ENCODE data around the gene SELENOH. TPM values are rescaled to one million over a fixed set of nuclear protein-coding genes. Genes with fewer than 3 reads are reported as not detected.
"Not testable (repeated sequence)": the region's sequence is repeated elsewhere in the genome, so short reads cannot be mapped to it uniquely, and the experiment has no call there.

SELENOH gene
- total RNA-seq, 2 experiments from 2014 or later, result 114 to 145 TPM

GRCh38 chr11:57716726-57717125 lies 24.6 kb upstream of the SELENOH start:
- ATAC-seq; H3K9me3 Mint-ChIP-seq (ENCODE audit: low read depth); DNase-seq; H3K4me3 Mint-ChIP-seq; H3K27ac Mint-ChIP-seq; CTCF ChIA-PET; H3K27me3 Mint-ChIP-seq: not testable (repeated sequence)
- peaks cover 16% of the 10 kb centered on the region for H3K36me3 Mint-ChIP-seq
- peaks cover 26% of the 10 kb centered on the region for H3K4me1 Mint-ChIP-seq

DNA sequence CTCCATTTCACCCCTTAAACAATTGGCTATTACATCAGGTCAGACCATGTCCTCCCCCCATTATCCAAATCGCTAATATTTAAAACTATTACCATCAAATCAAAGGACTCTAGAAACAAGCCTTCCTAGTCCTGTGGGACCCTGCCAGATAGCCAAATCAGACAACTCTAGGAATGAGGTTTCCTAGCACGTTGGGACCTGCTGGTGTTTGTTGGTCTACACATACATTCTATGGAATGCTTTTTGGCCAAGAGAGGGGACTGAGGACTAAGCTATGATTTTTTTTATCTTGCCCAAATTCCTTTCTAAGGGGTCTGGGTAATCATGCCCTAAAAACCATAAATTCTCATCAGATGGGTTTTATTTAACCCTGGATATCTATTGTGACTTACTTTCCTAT lies 14.1 kb upstream of the SELENOH start:
- DNase-seq, result no peak
- no peak overlapping the region for H3K27ac Mint-ChIP-seq
- no peak for ATAC-seq
- CTCF ChIA-PET, result interaction anchor here (1.4 to 3.0 kb wide), 2 partner anchors 74 to 83 kb away, joined by 3 to 7 read pairs; no protein-coding TSS in a partner anchor
- H3K36me3 Mint-ChIP-seq, result peaks cover 2% of the 10 kb centered on the region
- H3K27me3 Mint-ChIP-seq, result no peaks in the 10 kb centered on the region
- H3K4me3 Mint-ChIP-seq, result no peak overlapping the region
- H3K9me3 Mint-ChIP-seq (ENCODE audit: low read depth), result no peaks in the 10 kb centered on the region
- peaks cover 15% of the 10 kb centered on the region for H3K4me1 Mint-ChIP-seq

- DNase-seq (no peak), ATAC-seq (no peak)
- CTCF ChIA-PET, result interaction anchor here (0.6 to 3.0 kb wide), 4 partner anchors 15 to 72 kb away, joined by 3 to 7 read pairs (median 4); no protein-coding TSS in a partner anchor
- Mint-ChIP-seq H3K36me3 (peaks cover 2% of the 10 kb centered on the region), H3K27ac (no peak overlapping the region), H3K4me3 (no peak overlapping the region), H3K4me1 (peaks cover 15% of the 10 kb centered on the region), H3K9me3 (ENCODE audit: low read depth) (no peaks in the 10 kb centered on the region), H3K27me3 (no peaks in the 10 kb centered on the region)
Measured at GRCh38 chr11:57728829-57729228, 12.5 kb upstream of the SELENOH start.

DNA sequence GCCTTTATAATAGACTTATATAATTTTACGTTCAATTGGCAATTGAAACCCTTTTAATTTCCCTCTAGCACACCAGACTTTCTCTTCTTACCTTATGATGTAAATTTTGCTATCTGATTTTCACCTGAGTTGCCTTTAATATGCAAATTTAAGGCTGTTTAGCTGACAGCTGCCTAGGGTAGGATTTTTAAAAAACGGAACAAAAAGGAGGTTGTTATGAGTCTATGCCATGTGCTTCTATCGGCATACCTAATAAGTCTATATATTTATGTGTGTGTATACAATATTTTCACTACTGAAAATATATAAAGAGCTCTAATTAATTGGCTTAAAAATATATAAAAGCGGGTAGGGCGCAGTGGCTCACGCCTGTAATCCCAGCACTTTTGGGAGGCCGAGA lies 11.8 kb upstream of the SELENOH start:
- no peak overlapping the region for H3K4me3 Mint-ChIP-seq
- CTCF ChIA-PET, result interaction anchor here (3.0 kb wide), 1 partner anchor 71 kb away, joined by 7 read pairs; no protein-coding TSS in a partner anchor
- H3K27ac Mint-ChIP-seq, result no peak overlapping the region
- H3K27me3 Mint-ChIP-seq, result no peaks in the 10 kb centered on the region
- peaks cover 2% of the 10 kb centered on the region for H3K36me3 Mint-ChIP-seq
- ATAC-seq (no peak), DNase-seq (no peak)
- H3K9me3 Mint-ChIP-seq (ENCODE audit: low read depth), result no peaks in the 10 kb centered on the region
- H3K4me1 Mint-ChIP-seq, result peaks cover 17% of the 10 kb centered on the region

DNA sequence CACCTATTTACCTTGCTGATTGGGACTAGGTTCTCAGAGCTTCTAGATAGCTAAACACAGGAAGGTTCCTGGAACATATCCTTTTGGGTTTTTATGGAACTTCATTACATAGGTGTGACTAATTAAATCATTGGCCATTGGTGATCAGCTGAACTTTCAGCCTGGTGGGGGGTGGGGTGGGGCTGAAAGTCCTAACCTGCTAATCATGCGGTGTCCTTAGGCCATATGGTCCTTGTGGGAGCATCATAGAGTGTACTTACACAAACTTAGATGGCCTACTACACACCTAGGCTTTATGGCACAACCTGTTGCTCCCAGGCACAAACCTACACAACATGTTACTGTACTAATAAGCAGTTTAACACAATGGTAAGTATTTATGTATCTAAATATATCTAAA lies 8.6 kb upstream of the SELENOH start:
- peaks cover 19% of the 10 kb centered on the region for H3K4me1 Mint-ChIP-seq
- no peak overlapping the region for H3K4me3 Mint-ChIP-seq
- H3K36me3 Mint-ChIP-seq, result peaks cover 8% of the 10 kb centered on the region
- H3K27ac Mint-ChIP-seq, result no peak overlapping the region
- no peaks in the 10 kb centered on the region for H3K9me3 Mint-ChIP-seq (ENCODE audit: low read depth)
- ATAC-seq, result no peak
- no peak for DNase-seq
- no peaks in the 10 kb centered on the region for H3K27me3 Mint-ChIP-seq
- CTCF ChIA-PET, result no interaction called here

GRCh38 chr11:57735619-57736298 lies 5.5 kb upstream of the SELENOH start:
- H3K4me1 Mint-ChIP-seq, result peaks cover 20% of the 10 kb centered on the region
- ATAC-seq, result peak; percentile 45
- CTCF ChIA-PET, result interaction anchor here (2.6 kb wide), 1 partner anchor 12 kb away, joined by 11 read pairs; no protein-coding TSS in a partner anchor
- peak overlapping the region; percentile 67 for H3K27ac Mint-ChIP-seq
- H3K9me3 Mint-ChIP-seq (ENCODE audit: low read depth), result no peaks in the 10 kb centered on the region
- DNase-seq, result no peak
- no peak overlapping the region for H3K4me3 Mint-ChIP-seq
- H3K27me3 Mint-ChIP-seq, result no peaks in the 10 kb centered on the region
- peaks cover 15% of the 10 kb centered on the region for H3K36me3 Mint-ChIP-seq

GRCh38 chr11:57742087-57742452 lies 779 bp downstream of the SELENOH start:
- Mint-ChIP-seq H3K4me1 (peaks cover 26% of the 10 kb centered on the region), H3K9me3 (ENCODE audit: low read depth) (no peaks in the 10 kb centered on the region), H3K36me3 (peaks cover 34% of the 10 kb centered on the region), H3K27me3 (no peaks in the 10 kb centered on the region), H3K27ac (peak overlapping the region; percentile 93), H3K4me3 (peak overlapping the region; percentile 86)
- ATAC-seq (no peak), DNase-seq (no peak)
- CTCF ChIA-PET, result interaction anchor here (1.4 to 2.9 kb wide), 5 partner anchors 9 to 74 kb away, joined by 3 to 16 read pairs (median 6); partner anchors contain the start of genes BTBD18, MED19 and TMX2

- Mint-ChIP-seq H3K4me1 (peaks cover 33% of the 10 kb centered on the region), H3K36me3 (peaks cover 31% of the 10 kb centered on the region), H3K27ac (peak overlapping the region; percentile 37), H3K9me3 (ENCODE audit: low read depth) (no peaks in the 10 kb centered on the region), H3K27me3 (no peaks in the 10 kb centered on the region), H3K4me3 (no peak overlapping the region)
- no peak for ATAC-seq
- CTCF ChIA-PET, result interaction anchor here (0.7 kb wide), 1 partner anchor 56 kb away, joined by 4 read pairs; no protein-coding TSS in a partner anchor
- no peak for DNase-seq
Measured at GRCh38 chr11:57744357-57744756, 3.1 kb downstream of the SELENOH start.

DNA sequence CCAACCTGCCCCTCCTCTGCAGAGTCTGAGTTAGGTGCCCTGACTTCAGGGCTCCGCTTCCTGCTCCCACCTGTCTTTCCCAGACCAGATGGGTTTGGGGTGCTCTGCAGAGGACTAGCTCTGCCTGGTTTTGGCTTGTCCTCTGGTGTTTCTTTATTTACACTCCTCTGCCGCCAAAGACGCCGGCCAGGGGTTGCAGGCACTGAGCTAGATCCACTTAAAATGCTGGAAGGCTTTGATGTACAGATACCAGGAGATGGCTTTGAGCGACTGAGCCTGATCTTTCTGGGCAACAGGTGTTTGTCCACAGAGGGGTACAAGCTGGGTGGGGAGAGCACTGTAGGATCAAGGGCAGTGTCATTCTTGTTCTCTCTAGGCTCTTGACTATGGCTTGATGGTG lies 3.9 kb downstream of the SELENOH start:
- H3K4me1 Mint-ChIP-seq, result peaks cover 29% of the 10 kb centered on the region
- DNase-seq, result no peak
- CTCF ChIA-PET, result interaction anchor here (1.0 kb wide), 1 partner anchor 13 kb away, joined by 3 read pairs; no protein-coding TSS in a partner anchor
- H3K27ac Mint-ChIP-seq, result no peak overlapping the region
- peaks cover 28% of the 10 kb centered on the region for H3K36me3 Mint-ChIP-seq
- no peaks in the 10 kb centered on the region for H3K9me3 Mint-ChIP-seq (ENCODE audit: low read depth)
- no peaks in the 10 kb centered on the region for H3K27me3 Mint-ChIP-seq
- no peak for ATAC-seq
- no peak overlapping the region for H3K4me3 Mint-ChIP-seq

DNA sequence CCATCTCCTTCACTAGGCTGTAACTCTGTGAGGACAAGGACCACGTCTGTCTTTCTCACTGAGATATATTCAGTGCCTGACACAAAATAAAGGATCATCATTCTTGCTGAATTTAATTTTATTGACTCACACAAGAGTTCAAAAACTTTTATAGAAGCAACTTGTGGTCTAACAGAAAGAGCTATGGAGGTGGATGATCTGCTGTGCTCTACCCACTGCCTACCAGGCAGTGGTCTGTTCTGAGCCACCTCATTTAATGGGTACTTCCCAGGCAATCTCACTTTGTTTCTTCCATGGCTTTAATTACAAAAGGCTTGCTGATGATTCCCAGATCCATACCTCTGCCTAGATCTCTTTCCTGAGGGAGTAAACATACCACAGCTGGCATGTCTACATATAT lies 5.6 kb downstream of the SELENOH start:
- peaks cover 22% of the 10 kb centered on the region for H3K4me1 Mint-ChIP-seq
- peak overlapping the region; percentile 1 for H3K27ac Mint-ChIP-seq
- CTCF ChIA-PET, result interaction anchor here (1.6 to 5.2 kb wide), 2 partner anchors 18 to 54 kb away, joined by 4 to 29 read pairs; no protein-coding TSS in a partner anchor
- H3K36me3 Mint-ChIP-seq, result peaks cover 22% of the 10 kb centered on the region
- DNase-seq (no peak), ATAC-seq (no peak)
- H3K9me3 Mint-ChIP-seq (ENCODE audit: low read depth), result no peaks in the 10 kb centered on the region
- H3K27me3 Mint-ChIP-seq, result no peaks in the 10 kb centered on the region
- no peak overlapping the region for H3K4me3 Mint-ChIP-seq

DNA sequence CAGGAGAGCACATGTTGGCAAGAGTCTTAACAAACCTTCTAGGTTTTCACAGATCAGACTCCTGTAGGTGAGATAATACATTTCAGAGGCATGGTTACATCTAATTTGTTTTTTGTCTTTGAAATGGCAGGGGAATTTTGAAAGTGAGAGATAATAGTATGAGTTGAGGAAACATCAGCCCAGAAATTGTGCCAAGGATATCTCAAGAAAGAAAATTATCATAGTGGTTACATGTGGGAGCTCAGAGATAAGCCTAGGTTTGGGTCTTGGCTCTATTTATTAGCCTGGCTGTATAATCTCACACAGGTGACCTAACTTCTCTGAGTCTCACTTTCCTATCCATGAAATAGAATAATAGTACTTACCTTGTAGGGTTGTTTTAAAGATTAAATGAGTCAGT lies 9.9 kb downstream of the SELENOH start:
- Mint-ChIP-seq H3K27me3 (no peaks in the 10 kb centered on the region), H3K4me3 (no peak overlapping the region), H3K36me3 (peaks cover 4% of the 10 kb centered on the region), H3K4me1 (peaks cover 9% of the 10 kb centered on the region), H3K9me3 (ENCODE audit: low read depth) (no peaks in the 10 kb centered on the region), H3K27ac (no peak overlapping the region)
- DNase-seq (no peak), ATAC-seq (no peak)
- CTCF ChIA-PET, result interaction anchor here (0.6 to 2.2 kb wide), 5 partner anchors 9 to 107 kb away, joined by 3 to 33 read pairs (median 6); partner anchors contain the start of genes CTNND1 and SELENOH

DNA sequence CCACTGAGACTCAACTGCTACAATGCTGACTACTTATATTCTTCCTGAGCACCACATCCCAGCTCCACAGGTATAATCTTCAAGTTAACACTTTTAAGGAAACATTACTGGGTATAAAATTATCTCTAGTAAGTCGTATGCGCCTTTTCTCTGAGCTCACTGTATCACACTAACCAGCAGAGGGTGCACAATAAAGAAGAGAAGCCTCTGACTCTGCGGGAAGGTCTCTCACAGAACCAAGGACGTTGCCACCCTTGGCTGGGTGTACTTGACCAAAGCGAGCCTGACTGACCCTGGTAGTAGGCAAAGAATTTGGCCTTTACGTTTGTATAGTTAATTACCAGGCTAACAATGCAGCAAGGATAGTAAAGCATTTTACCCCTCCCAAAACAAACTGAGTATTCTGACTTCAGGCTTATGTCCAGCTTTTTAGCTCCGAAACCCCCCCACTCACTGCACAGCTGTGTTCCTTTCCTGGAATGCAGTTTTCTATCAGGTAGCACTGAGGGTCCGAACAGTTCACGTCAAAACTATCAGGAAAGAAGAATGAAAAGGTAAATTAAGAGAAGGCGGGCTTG lies 10.5 kb downstream of the SELENOH start, which contains the start of gene BTBD18:
BTBD18 (minus strand) TSS at position 144 of the 578 bp plus-strand sequence. CDS start 631 bp downstream, outside the sequence.
- ATAC-seq (no peak), DNase-seq (no peak)
- H3K4me1 Mint-ChIP-seq, result peaks cover 9% of the 10 kb centered on the region
- H3K9me3 Mint-ChIP-seq (ENCODE audit: low read depth), result no peaks in the 10 kb centered on the region
- H3K36me3 Mint-ChIP-seq, result peaks cover 4% of the 10 kb centered on the region
- no peaks in the 10 kb centered on the region for H3K27me3 Mint-ChIP-seq
- H3K27ac Mint-ChIP-seq, result no peak within 1 kb of the TSS
- CTCF ChIA-PET, result interaction anchor here (1.2 to 2.2 kb wide), 4 partner anchors 10 to 51 kb away, joined by 3 to 33 read pairs (median 10); partner anchors contain the start of genes CTNND1 and SELENOH
- no peak within 1 kb of the TSS for H3K4me3 Mint-ChIP-seq

DNA sequence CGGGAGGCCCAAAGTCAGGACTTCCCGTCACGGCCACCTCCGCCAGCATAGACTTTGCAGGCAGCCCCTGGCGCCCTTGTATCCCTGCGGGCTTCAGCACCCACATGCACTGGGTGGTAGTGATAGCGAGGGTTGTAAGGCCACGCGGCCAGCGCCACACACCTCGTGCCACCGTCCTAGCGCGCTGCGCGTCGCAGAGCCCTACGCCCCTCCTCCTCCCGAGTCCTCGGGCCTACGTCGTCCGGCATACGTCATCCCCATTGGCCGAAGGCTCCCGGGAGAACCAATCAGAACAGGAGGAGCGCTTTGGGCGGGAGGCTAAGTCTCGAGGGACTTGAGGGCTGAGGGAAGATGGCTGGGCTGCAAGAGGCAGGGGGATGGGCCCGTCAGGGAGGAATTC lies 11.7 kb downstream of the SELENOH start:
- ATAC-seq (no peak), DNase-seq (no peak)
- CTCF ChIA-PET, result interaction anchor here (2.2 kb wide), 1 partner anchor 47 kb away, joined by 33 read pairs; no protein-coding TSS in a partner anchor
- no peaks in the 10 kb centered on the region for H3K27me3 Mint-ChIP-seq
- H3K27ac Mint-ChIP-seq, result no peak overlapping the region
- H3K9me3 Mint-ChIP-seq (ENCODE audit: low read depth), result no peaks in the 10 kb centered on the region
- peaks cover 4% of the 10 kb centered on the region for H3K36me3 Mint-ChIP-seq
- H3K4me3 Mint-ChIP-seq, result no peak overlapping the region
- H3K4me1 Mint-ChIP-seq, result peaks cover 5% of the 10 kb centered on the region

All from activated CD8-positive, alpha-beta memory T cell treated with anti-CD3 and anti-CD28 coated beads, Interleukin-2, amount 10 ng/mL, durations not matched to agents 7 days and 5 days (primary cell).